Measurements from ENCODE around the gene PEAK1.

GRCh38 chr15:77276943-77277342, 143.0 kb downstream of the PEAK1 start:
- TF ChIP-seq CTCF (IDR thresholded peaks at IDR 0.05) (no peak), POLR2A (IDR thresholded peaks at IDR 0.05) (no peak), EP300 (IDR thresholded peaks at IDR 0.05) (no peak)
